Stimulated activated CD4-positive, alpha-beta T cell treated with anti-CD3 and anti-CD28 coated beads, Interleukin-12 subunit alpha, Interleukin-12 subunit beta, amount 100 ng/mL, for 4 hours (primary cell): ENCODE data around the gene DOCK9.

Experiments
- DNase-seq: peaks from one replicate; pipeline ENCODE4 v3.0.0-alpha.2; 2020

Gene DOCK9

DNA sequence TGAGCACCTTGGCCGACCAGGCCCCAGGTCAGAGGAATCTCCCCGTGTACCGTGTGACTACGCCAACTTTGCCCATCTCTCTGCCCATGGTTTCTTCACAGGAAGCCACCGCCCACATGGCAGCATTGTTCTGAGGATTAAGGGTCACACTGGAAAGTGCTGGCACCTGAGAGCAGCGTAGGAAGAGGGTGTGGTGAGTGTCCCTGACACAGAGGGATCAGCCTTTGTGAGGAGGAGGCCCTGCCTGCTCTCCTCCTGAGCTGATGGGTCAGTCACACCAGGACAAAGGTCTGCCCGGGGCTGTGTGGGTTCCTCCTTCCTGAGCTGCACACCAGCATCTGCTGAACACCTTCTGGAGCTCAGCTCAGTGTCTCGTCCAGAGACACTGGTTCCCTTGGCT is 193.2 kb downstream of the DOCK9 start:
- no peak for DNase-seq

GRCh38 chr13:98783856-98784478 is 193.9 kb downstream of the DOCK9 start:
- no peak for DNase-seq

DNA sequence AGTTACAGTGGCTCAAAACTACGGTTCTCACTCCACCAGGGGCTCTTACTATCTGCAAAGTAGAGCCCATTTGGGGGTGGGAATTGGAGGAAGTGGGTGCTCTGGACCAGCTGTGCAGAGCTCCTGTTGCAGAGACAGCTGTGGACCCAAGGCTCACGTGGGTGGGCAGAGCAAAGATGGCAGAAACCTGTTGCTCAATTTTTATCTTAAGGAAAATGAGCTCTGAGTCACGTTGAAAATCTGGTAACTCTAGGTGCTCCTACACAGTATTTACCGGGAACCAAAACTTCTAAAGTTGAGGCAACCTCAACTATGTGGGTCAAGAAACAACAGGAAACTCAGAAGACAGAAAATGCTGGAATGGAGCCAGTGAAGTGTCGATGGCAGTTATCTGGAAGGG is 195.2 kb downstream of the DOCK9 start:
- no peak for DNase-seq

DNA sequence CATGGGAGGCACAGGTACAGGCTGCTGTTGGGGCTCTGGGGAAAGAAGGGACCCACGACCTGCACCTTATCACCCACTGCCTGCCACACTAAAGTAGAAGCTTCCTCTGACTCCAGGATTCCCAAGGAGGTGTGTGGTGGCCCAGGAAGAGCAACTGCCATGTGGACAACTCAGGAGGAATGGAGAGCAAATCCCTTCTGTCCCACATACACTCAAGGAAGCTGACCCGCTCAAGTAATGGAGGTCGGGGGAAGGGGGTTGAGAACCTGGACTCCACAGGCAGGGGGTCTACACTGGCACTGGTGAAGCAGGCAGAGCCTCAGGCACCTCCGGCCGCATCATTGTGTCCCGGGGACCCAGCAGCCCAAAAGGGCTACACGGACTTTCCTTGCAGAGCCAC is 196.0 kb downstream of the DOCK9 start:
- DNase-seq = no peak

GRCh38 chr13:98781470-98781869 is 196.4 kb downstream of the DOCK9 start:
- DNase-seq = no peak

DNA sequence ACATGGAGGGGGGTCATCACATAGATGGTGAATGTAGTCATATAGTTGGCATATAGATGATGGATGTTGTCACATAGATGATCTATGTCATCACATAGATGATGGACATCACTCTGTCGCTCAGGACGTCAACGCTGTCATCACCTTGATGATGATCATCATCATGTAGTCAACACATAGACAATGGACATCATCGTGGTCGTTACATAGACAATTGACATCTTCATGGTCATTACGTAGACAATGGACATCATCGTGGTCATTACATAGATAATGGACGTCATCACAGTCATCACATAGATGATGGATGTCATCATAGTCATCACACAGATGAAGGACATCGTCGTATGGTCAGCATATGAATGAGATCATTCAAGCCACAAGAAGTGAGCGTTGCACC is 196.8 kb downstream of the DOCK9 start:
- DNase-seq = no peak

DNA sequence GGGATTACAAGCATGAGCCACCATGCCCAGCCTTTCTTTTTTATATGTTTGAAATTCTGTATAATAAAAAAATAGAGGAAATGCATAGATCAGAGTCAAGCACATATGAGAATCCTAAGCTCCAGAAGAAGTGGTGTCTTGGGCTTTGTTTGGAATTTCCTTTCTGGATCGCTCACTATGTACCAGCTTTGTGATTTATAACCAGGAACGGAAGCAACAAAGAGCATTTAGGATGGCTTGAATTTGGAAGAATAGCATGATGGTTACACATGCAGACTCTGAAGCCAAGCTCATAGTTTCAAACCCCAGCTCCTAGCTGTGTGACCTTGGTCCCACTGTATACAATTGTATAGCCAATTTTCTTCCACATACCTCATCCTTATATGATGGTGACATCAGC is 197.4 kb downstream of the DOCK9 start:
- no peak for DNase-seq

- no peak for DNase-seq
Measured at GRCh38 chr13:98779695-98780094, 198.2 kb downstream of the DOCK9 start.

GRCh38 chr13:98778749-98779148 is 199.1 kb downstream of the DOCK9 start:
- no peak for DNase-seq

DNA sequence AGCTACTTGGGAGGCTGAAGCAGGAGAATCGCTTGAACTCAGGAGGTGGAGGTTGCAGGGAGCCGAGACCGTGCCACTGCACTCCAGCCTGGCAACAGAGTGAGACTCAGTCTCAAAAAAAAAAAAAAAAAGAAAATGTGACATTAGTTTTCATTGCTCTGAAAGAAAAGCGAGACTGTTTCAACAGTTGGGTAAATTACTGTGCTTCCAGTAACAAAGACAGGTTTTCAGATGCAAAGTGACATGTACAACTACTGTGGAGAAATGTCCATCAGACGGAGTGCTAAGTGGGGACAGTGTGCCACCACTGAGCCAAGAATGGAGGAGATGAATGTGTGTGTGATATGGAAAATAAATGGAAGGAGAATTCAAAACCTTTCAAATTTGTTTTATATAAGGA is 201.2 kb downstream of the DOCK9 start:
- no peak for DNase-seq

DNA sequence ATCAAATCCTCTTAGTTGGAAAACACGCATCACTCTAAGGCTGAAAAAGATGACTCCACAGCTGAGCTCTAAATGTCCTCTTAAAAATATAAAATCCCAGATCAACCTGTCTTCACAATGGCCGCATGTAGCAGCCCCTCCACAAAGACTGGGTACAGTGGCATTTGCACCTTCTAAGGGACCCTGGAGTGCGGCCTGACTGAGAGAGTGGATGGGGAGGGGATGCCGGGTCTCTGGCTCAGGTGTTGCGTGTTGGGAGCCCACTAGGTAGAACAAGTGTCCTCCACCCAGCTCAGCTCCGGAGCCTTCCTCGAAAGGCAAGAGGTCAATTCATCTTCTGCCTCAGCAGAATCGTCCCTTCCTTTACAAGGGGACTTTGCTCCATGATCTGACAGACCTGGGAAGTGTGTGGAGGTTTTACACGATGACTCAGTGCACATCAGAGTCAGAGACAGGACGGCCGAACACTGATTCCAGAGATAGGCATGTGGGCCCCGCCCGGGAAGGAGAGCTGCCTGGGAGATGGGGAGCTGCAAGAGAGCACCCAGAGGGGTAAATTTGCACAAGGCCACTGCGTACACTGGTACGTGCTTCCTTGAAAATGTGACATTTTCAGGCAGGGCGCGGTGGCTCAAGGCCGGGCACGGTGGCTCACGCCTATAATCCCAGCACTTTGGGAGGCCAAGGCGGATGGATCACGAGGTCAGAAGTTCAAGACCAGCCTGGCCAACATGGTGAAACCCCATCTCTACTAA is 201.8 kb downstream of the DOCK9 start:
- DNase-seq = no peak

DNA sequence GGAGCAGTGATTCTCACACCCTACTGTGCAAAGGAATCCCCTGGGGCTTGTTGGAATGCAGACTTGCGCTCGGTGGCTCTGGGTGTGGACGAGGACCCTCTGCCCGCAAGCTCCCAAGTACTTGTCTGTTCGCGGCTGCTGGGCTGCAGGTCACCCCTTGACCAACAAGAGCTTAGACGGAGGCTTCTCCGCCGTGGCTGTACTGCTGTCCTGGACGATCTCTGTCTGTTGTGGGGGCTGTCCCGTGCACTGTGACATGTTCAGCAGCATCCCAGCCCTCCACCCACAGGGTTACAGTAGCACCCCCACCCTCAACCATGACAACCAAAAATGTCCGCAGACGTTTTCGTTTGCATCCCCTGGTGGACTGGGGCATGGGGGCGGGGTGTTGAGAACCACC is 202.5 kb downstream of the DOCK9 start:
- DNase-seq = no peak

GRCh38 chr13:98774776-98775175 is 203.1 kb downstream of the DOCK9 start:
- DNase-seq = no peak

DNA sequence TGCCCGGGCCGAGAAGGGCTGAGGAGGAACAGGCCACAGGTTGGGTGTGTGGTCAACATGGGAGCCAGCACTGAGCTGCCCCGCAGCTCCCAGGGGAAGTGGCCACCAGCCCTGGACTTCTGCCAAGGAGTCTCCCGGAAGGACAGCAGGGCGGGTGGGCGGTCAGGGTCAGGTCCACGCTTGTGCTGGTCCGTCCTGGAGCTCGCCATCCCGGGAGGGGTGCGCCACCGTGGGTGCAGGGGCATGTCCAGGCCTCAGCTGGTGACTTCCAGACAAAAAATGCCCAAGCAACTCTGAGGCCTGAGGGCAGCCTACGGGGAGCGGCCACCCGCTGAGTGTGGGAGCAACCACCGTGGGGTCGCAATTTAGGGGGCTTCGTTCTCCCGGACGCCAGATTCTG is 203.9 kb downstream of the DOCK9 start:
- DNase-seq = no peak

- DNase-seq = no peak
Measured at GRCh38 chr13:98772794-98773452, 204.9 kb downstream of the DOCK9 start.

DNA sequence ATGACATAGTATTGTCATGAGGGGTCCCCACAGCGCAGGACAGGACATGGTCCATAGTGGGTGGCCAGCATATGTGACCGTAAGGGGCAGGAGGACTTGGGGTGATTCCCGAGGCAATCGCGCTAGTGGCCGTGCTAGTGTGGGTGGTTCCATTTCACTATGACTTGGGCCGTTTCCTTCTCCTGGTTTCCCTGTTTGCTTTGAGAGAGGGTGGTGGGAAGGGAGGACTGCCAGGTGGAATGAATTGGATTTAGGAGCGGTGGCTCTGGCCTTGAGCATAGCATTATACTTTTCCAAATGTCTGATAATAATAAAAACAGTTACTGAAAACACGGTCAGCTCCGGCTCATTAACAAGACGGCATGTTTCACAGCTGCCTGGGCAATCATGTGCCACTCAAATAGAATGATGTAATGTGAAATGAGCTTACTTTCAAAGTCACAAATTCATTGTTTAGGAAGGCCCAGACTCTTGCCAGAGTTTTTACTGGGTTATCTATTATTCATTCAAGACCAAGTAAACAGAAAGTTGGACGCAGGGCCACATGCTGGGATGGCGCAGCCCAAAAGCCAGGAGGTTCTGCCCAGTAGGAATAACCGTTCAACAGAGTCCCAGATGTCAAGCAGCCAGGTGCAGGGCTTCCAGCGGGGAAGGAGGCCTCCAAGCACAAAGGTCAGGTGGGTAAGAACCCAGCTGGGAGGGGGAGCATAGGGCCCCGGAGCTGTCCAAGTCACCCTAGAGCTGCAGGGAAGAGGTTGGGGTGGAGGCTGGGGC is 205.8 kb downstream of the DOCK9 start:
- no peak for DNase-seq

DNA sequence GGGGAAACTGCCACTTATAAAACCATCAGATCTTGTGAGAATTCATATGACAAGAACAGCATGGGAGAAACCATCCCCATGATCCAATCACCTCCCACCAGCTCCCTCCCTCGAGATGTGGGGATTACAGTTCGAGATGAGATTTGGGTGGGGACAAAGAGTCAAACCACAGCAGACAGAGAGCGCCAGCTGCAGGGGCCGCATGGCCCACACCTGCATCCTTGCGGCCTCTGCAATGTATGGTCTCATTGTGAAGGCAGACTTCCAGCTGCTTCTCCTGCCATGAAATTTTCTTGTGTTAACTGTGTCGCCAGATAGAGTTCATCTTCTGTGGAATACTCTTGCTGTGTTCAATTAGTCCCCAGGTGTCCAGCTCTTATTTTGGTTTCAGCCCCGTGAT is 208.1 kb downstream of the DOCK9 start:
- DNase-seq = no peak

- no peak for DNase-seq
Measured at GRCh38 chr13:98768522-98768921, 209.3 kb downstream of the DOCK9 start.

GRCh38 chr13:98766697-98767096 is 211.2 kb downstream of the DOCK9 start:
- no peak for DNase-seq

- DNase-seq = no peak
Measured at GRCh38 chr13:98765996-98766519, 211.8 kb downstream of the DOCK9 start.

- DNase-seq = no peak
Measured at GRCh38 chr13:98761986-98762616, 215.8 kb downstream of the DOCK9 start.

DNA sequence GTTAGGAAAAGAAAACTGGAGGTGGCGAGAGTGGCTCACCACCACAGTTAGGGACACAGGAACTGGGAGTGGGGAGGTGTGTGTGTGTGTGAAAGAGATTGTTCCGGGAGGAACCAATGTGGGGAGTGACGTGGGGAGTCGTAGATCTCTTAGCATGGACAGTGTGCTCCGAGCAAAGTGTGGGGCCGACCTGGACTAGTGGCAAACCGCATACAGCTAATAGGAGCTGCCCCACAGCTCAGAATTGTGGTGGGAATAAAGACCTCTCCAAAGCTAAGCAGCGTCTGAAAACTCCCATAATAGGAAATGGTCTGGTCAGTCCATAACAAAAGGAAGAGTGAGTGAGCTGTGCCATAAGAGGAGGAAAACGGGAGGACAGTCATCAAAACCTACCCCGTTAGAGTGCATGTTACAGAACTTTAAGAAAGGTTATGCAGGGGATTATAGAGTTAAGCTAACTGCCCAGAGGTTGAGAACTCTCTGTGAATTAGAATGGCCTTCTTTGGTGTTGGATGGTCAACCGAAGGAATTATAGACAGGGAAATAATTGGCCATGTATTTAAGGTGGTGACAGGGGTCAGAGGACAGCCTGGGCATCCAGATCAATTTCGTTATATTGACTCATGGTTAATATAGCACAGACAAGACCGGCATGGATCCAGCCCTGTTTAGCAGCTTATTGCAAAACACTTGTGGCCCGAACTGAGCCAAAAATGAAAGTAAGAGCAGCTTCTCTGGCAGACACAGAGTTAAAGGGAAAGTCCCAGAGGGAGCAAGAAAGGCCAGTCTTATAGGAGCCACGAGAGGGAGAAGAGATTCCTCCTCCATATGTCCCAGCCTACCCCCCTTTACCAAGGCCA is 216.5 kb downstream of the DOCK9 start:
- no peak for DNase-seq
